ENCODE data around the gene PPP4R2. TPM values are rescaled to one million over a fixed set of nuclear protein-coding genes. Genes with fewer than 3 reads are reported as not detected.

PPP4R2 gene
- total and polyA plus RNA-seq, 2 donors (not counting 3 experiments of a cell fraction or from before 2014, with no cell fraction given), result 6.5 to 74.4 TPM

GRCh38 chr3:73041537-73041936, 44.9 kb downstream of the PPP4R2 start:
- peaks cover 28% of the 10 kb centered on the region for H4K20me1 ChIP-seq (replicated peaks; ENCODE audit: control insufficient read depth, extremely low read depth, insufficient read depth, low read length)
- CTCF ChIA-PET, result interaction anchor here (1.1 to 1.2 kb wide), 2 partner anchors 15 to 106 kb away, joined by 3 to 5 read pairs; no protein-coding TSS in a partner anchor

More at GRCh38 chr3:73041537-73041936, 44.9 kb downstream of the PPP4R2 start:
- H3K36me3 ChIP-seq (ENCODE audit: control insufficient read depth in 2 of 2, extremely low read depth in 1 of 2, insufficient read depth in 2 of 2, low read length in 2 of 2), result no peaks in the 10 kb centered on the region
- no peak for FAIRE-seq
- no peak overlapping the region for H3K4me2 ChIP-seq (ENCODE audit: insufficient read depth, low read length)
- peaks cover 99% of the 10 kb centered on the region for H3K79me2 ChIP-seq (ENCODE audit: control insufficient read depth, insufficient read depth, low read length)
- no TSS peak for BruUV-seq (replicated peaks)
- no peak overlapping the region for H3K9ac ChIP-seq (replicated peaks; ENCODE audit: extremely low read depth, insufficient read depth, low read length)
- no peak for TF ChIP-seq CTCF (IDR thresholded peaks at IDR 0.05; ENCODE audit: extremely low read depth in 1 of 2, insufficient read depth in 1 of 2, low read depth in 1 of 2, low read length in 2 of 2)
- TF ChIP-seq JUN (IDR thresholded peaks at IDR 0.05; ENCODE audit: borderline replicate concordance, insufficient read depth, insufficient read length, low read depth), result no peak
- TF ChIP-seq FOS (IDR thresholded peaks at IDR 0.05; ENCODE audit: borderline replicate concordance, insufficient read depth, low read length), result no peak
- TF ChIP-seq EZH2 (IDR thresholded peaks at IDR 0.05; ENCODE audit: borderline replicate concordance, low read depth, low read length, severe bottlenecking), result no peak
- no peak for TF ChIP-seq POLR2AphosphoS5 (IDR thresholded peaks at IDR 0.05; ENCODE audit: insufficient read depth, low read depth, low read length)
- no peak for TF ChIP-seq POLR2A (IDR thresholded peaks at IDR 0.05; ENCODE audit: low read depth, low read length)
- TF ChIP-seq MYC (IDR thresholded peaks at IDR 0.05; ENCODE audit: low read depth, low read length), result no peak
- no peaks in the 10 kb centered on the region for H3K9me1 ChIP-seq (replicated peaks; ENCODE audit: control insufficient read depth, extremely low read depth, insufficient read depth, low read length)
- dilution Hi-C loops (cut with MboI; ENCODE audit: extremely low pct_ligation_motif_present, low sequenced_read_pairs) (no loop called here), intact Hi-C loops (cut with micrococcal nuclease) (no loop called here)
- H2AFZ ChIP-seq (ENCODE audit: low read depth, low read length), result no peak overlapping the region
- H3K27me3 ChIP-seq (ENCODE audit: control insufficient read depth in 2 of 2, insufficient read depth in 2 of 2, low read length in 2 of 2), result no peaks in the 10 kb centered on the region
- POLR2A ChIA-PET, result interaction anchor here (0.5 kb wide), 1 partner anchor 39 kb away, joined by 4 read pairs; no protein-coding TSS in a partner anchor
- DNase-seq (ENCODE audit: low read depth, low spot score), result no peak
- peaks cover 15% of the 10 kb centered on the region for H3K4me1 ChIP-seq (ENCODE audit: control insufficient read depth, extremely low read depth, insufficient read depth, low read length)
- H3K4me3 ChIP-seq (replicated peaks in 1 of 3; ENCODE audit: insufficient read depth in 1 of 3, low read depth in 1 of 3, low read length in 3 of 3), result no peak overlapping the region
- H3K27ac ChIP-seq (ENCODE audit: insufficient read depth, low read depth, low read length), result no peak overlapping the region
- no peaks in the 10 kb centered on the region for H3K9me3 ChIP-seq (replicated peaks; ENCODE audit: control insufficient read depth, insufficient read depth, low read length)

All from endothelial cell of umbilical vein (primary cell).